ENCODE results near the gene NPC1L1.

DNA sequence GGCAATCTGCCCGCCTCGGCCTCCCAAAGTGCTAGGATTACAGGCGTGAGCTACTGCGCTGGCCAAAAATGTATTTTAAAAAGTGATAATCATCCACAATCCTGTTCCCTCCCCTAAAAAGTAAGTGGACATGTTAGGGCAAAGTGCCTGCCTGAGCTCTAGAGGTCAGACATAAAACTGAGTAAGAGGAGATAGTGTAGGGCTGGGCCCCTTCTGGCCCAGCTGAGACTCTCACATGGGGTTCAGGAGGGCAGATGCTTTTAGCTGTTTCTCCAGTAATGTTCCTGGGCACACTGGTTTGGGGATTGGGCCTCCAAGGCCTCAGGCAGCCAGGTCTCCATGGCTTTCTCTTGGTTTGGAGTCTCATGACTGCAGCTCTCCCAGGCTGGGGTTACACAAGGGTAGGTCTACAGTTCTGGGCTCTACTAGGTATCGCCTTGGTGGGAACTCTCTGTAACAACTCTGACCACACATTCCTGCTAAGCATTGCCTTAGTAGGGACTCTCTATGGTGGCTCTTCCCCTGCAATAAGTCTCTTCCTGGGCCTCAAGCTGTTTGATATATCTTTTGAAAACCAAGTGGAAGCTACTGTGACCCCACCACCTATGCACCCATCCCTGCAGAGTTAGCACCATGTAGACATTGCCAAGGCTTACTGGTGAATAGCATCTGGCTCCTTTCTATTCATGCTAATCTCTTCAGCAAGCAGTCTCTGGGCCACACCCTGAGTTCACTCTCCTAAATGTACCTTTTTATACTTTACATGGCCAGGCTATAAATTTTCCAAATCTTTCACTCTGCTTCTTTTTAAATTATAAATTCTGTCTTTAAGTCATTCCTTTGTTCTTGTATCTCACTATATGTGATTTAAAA lies 43.7 kb downstream of the NPC1L1 start:
- TF ChIP-seq, protein P1, sequence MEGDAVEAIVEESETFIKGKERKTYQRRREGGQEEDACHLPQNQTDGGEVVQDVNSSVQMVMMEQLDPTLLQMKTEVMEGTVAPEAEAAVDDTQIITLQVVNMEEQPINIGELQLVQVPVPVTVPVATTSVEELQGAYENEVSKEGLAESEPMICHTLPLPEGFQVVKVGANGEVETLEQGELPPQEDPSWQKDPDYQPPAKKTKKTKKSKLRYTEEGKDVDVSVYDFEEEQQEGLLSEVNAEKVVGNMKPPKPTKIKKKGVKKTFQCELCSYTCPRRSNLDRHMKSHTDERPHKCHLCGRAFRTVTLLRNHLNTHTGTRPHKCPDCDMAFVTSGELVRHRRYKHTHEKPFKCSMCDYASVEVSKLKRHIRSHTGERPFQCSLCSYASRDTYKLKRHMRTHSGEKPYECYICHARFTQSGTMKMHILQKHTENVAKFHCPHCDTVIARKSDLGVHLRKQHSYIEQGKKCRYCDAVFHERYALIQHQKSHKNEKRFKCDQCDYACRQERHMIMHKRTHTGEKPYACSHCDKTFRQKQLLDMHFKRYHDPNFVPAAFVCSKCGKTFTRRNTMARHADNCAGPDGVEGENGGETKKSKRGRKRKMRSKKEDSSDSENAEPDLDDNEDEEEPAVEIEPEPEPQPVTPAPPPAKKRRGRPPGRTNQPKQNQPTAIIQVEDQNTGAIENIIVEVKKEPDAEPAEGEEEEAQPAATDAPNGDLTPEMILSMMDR (IDR thresholded peaks at IDR 0.05; ENCODE audit: poor library complexity): no peak
- TF ChIP-seq EZH2 (IDR thresholded peaks at IDR 0.05; ENCODE audit: borderline replicate concordance) (no peak), EZH2phosphoT487 (IDR thresholded peaks at IDR 0.05; ENCODE audit: low read depth, severe bottlenecking, unreplicated experiment) (no peak)

Measured in hepatocyte (in vitro differentiated cells).